Lung (tissue), 16 donors: ENCODE measurements around the gene SAMD7. TPM values are rescaled to one million over a fixed set of nuclear protein-coding genes. Genes with fewer than 3 reads are reported as not detected.
A peak's percentile ranks its signal among the peaks of the same experiment; 100 is the strongest.

Experiments used
- ATAC-seq: fragments of 200-7000 bp; cut with Tn5 transposase; one replicate; pipeline ENCODE4 v1.9.1; 2020; ENCODE audit warnings: moderate number of reproducible peaks; ENCODE audit not compliant: insufficient read depth, low FRiP score
- DNase-seq, 3 donors: peaks; one replicate each; pipeline ENCODE4 v3.0.0-alpha.2; 2013 to 2017
- H3K27ac ChIP-seq, 2 donors: one replicate each; pipeline ENCODE4 v1.5.1; 2013; ENCODE audit warnings: mild to moderate bottlenecking in 2 of 2, moderate library complexity in 2 of 2, control low read depth in 1 of 2, inconsistent platforms in 1 of 2, low read depth in 1 of 2, low read length in 1 of 2
- H3K27me3 ChIP-seq, 3 donors: one replicate each; pipeline ENCODE4 v1.5.1; 2013; ENCODE audit warnings: low read length in 2 of 3; ENCODE audit not compliant: control insufficient read depth in 3 of 3, insufficient read depth in 3 of 3
- H3K36me3 ChIP-seq, 4 donors: one replicate each; pipeline ENCODE4 v1.5.1; 2013; ENCODE audit warnings: low read length in 4 of 4, mild to moderate bottlenecking in 1 of 4, moderate library complexity in 1 of 4; ENCODE audit not compliant: control insufficient read depth in 4 of 4, insufficient read depth in 4 of 4
- H3K4me1 ChIP-seq, 5 donors: one replicate each; pipeline ENCODE4 v1.5.1; 2013; ENCODE audit warnings: low read length in 5 of 5, mild to moderate bottlenecking in 2 of 5, moderate library complexity in 1 of 5; ENCODE audit not compliant: control insufficient read depth in 5 of 5, insufficient read depth in 5 of 5
- H3K4me3 ChIP-seq: one replicate; pipeline ENCODE4 v1.5.1; 2013; ENCODE audit warnings: mild to moderate bottlenecking, control low read depth, moderate library complexity
- H3K9ac ChIP-seq, 2 donors: one replicate each; pipeline ENCODE4 v1.5.1; 2013; ENCODE audit warnings: low read length in 2 of 2, control low read depth in 1 of 2; ENCODE audit not compliant: insufficient read depth in 1 of 2
- H3K9me3 ChIP-seq, 4 donors: one replicate each; pipeline ENCODE4 v1.5.1; 2013; ENCODE audit warnings: low read length in 3 of 4, mild to moderate bottlenecking in 1 of 4, moderate library complexity in 1 of 4; ENCODE audit not compliant: control insufficient read depth in 4 of 4, insufficient read depth in 3 of 4
- WGBS, 2 donors: extraction: QIAGEN DNeasy Blood & Tissue Kit; methylation state at CpG; one replicate each; pipeline ENCODE4 v1.1.7; 2013; 5-methylcytosine and 5-hydroxymethylcytosine counted together
- long read RNA-seq, 5 donors: transcript quantifications; one replicate each; lab custom pipeline, GENCODE V29; 2026
- polyA plus RNA-seq, 2 donors: library from polyadenylated mRNA; stranded (reverse); fragments of 200-250 nt; gene quantifications; one replicate each; pipeline ENCODE4 v1.2.1, GENCODE V29; 2013
- total RNA-seq, 2 donors: library from RNA; depleted of rRNA in 1 of 2; stranded (reverse); fragments of >200 nt in 1 of 2; gene quantifications; one replicate each; pipeline ENCODE4 v1.2.1, GENCODE V29; 2014 to 2021
- TF ChIP-seq, protein P1 (sequence below): IDR thresholded peaks from 2 replicates; pipeline ENCODE4 v1.5.1; 2012; ENCODE audit warnings: mild to moderate bottlenecking; ENCODE audit errors: control extremely low read depth, extremely low read depth
- donor health status: control.
- donor health status: control.
- donor health status: Bipolar disorder and iron deficiency.
- donor health status: healthy.
- donor health status: DM: yes; HTN: yes; CAD: no.

The SAMD7 gene, protein sequence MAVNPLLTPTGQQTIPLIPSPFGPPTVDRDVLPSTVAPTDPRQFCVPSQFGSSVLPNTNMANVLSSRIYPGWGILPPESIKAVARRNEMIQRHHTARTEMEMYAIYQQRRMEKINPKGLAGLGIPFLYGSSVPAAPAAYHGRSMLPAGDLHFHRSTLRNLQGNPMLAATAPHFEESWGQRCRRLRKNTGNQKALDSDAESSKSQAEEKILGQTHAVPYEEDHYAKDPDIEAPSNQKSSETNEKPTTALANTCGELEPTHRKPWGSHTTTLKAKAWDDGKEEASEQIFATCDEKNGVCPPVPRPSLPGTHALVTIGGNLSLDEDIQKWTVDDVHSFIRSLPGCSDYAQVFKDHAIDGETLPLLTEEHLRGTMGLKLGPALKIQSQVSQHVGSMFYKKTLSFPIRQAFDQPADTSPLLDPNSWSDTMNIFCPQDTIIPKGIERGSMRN
- total RNA-seq (not detected), polyA plus RNA-seq (not detected)
- long read RNA-seq, donor 1, result 0 reads
- long read RNA-seq, donor 2, result 0 reads
- long read RNA-seq, donor 3, result 0 reads
- long read RNA-seq, donor 4, result 0 reads
- long read RNA-seq, donor 5, result 0 reads

DNA sequence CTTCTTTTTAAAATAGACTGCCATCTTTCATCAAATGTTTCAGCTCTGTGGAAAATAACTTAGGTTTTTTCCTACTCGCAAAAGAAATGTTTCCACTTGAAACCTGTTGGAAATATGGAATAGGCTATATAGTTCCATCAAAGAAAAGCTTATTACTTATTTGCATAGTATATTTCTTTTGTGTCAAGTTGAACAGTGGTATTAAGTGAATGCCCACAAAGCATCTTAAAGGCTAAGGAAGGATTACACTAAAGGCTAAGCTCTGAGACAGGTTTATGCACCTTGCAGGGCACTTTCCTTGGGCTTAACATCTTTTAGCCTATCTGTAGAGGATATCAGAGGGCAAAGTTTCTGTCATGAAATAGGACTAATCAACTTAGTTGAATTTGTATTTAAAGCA is at the start of gene SAMD7:
TSS of gene SAMD7 (plus strand) at position 301 of the 400 bp plus-strand sequence. CDS start 7,927 bp downstream, outside the sequence.
- no peak within 1 kb of the TSS for H3K9ac ChIP-seq
- H3K36me3 ChIP-seq, result no peaks in the 10 kb centered on the region
- WGBS, 2 donors, result 93 to 96% methylated on average over 1 of the region's 1 CpG
- H3K27me3 ChIP-seq, result no peaks in the 10 kb centered on the region
- TF ChIP-seq, protein P1, sequence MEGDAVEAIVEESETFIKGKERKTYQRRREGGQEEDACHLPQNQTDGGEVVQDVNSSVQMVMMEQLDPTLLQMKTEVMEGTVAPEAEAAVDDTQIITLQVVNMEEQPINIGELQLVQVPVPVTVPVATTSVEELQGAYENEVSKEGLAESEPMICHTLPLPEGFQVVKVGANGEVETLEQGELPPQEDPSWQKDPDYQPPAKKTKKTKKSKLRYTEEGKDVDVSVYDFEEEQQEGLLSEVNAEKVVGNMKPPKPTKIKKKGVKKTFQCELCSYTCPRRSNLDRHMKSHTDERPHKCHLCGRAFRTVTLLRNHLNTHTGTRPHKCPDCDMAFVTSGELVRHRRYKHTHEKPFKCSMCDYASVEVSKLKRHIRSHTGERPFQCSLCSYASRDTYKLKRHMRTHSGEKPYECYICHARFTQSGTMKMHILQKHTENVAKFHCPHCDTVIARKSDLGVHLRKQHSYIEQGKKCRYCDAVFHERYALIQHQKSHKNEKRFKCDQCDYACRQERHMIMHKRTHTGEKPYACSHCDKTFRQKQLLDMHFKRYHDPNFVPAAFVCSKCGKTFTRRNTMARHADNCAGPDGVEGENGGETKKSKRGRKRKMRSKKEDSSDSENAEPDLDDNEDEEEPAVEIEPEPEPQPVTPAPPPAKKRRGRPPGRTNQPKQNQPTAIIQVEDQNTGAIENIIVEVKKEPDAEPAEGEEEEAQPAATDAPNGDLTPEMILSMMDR, result no peak
- H3K4me3 ChIP-seq, result no peak within 1 kb of the TSS
- H3K9me3 ChIP-seq, result no peaks in the 10 kb centered on the region
- peaks cover 0 to 4% (median 0%) of the 10 kb centered on the region in 5 donors for H3K4me1 ChIP-seq
- DNase-seq (no peak), ATAC-seq (no peak)
- H3K27ac ChIP-seq, result no peak within 1 kb of the TSS

DNA sequence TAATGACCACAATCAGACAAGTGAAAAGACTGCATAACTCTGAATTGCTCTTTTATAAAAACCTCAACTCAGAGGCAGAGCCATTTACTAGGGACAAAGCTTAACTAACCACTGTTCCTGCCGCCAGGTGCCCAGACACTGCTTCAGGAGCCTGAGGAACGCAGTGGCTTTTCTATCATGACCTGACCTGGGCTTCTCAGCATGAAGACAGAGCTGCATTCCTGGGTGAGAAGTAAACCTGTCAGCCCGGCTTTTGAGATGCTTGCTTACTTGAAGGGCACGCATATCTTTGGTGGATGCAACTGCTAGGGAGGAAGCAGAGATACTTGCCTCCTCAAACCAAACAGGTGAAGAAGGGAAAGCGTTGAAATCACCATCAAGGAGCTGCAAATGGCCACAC is 49.5 kb upstream of the SAMD7 start:
- 81 to 86% methylated on average over 5 of the region's 5 CpGs for WGBS, 2 donors
- Histone ChIP-seq H3K4me1 (no peaks in the 10 kb centered on the region), H3K36me3 (no peaks in the 10 kb centered on the region), H3K27me3 (no peaks in the 10 kb centered on the region), H3K9me3 (no peaks in the 10 kb centered on the region), H3K9ac (no peak overlapping the region), H3K27ac (no peak overlapping the region), H3K4me3 (no peak overlapping the region)
- TF ChIP-seq, protein P1, result no peak
- DNase-seq, result no peak
- no peak for ATAC-seq

DNA sequence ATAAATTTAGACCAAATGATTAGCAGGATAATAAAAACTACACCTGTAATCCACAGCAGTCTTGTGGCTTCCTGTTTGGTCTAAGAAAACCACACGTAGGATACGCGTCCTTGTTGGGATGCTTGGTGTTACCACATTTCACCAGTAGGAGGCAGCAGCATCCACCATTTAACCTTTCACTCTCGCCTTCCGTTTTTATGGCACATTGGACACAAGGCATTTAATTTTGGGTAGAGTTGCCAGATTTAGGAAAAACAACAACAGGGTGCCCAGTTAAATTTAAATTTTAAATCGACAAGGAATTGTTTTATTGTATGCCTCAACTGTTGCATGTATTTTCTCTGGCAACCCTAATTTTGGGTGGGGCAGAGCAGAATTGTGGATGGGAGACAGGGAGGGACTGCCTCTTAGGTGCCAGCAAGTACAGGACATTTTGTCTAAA is 47.9 kb upstream of the SAMD7 start:
- ATAC-seq, result peak; percentile 88
- Histone ChIP-seq H3K36me3 (no peaks in the 10 kb centered on the region), H3K4me1 (no peaks in the 10 kb centered on the region), H3K4me3 (no peak overlapping the region), H3K27me3 (no peaks in the 10 kb centered on the region), H3K9me3 (no peaks in the 10 kb centered on the region), H3K9ac (peak overlapping the region in 1 of 2 donors; percentile 52), H3K27ac (no peak overlapping the region)
- TF ChIP-seq, protein P1, result peak; percentile 92
- peak; percentile 77 to 88 (median 83) for DNase-seq
- 1% methylated on average over 6 of the region's 6 CpGs for WGBS, 2 donors
